CD14-positive monocyte (primary cell): ENCODE data around the gene XYLB. TPM values are rescaled to one million over a fixed set of nuclear protein-coding genes. Genes with fewer than 3 reads are reported as not detected.

Source experiments
- DNase-seq, 3 donors: peaks; one replicate each; pipeline ENCODE4 v3.0.0-alpha.2; 2011 to 2022
- H2AFZ ChIP-seq: 2 replicates; pipeline ENCODE4 v1.6.0; 2012; ENCODE audit warnings: mild to moderate bottlenecking, low read depth, low read length, inconsistent platforms; ENCODE audit not compliant: insufficient read depth, poor library complexity, severe bottlenecking
- H3K27ac ChIP-seq, 2 donors: 1 replicate in 1 of 2; 2 replicates in 1 of 2; pipeline ENCODE4 v1.5.1; 2012 to 2013; ENCODE audit warnings: low read length in 2 of 2, control low read depth in 1 of 2, inconsistent platforms in 1 of 2, low read depth in 1 of 2, mild to moderate bottlenecking in 1 of 2
- H3K27me3 ChIP-seq, 2 donors: one replicate each; pipeline versions ENCODE4 v1.6.0 to v1.6.1; 2011 to 2013; ENCODE audit warnings: low read length in 2 of 2; ENCODE audit not compliant: control insufficient read depth in 2 of 2, insufficient read depth in 2 of 2
- H3K36me3 ChIP-seq, 2 donors: replicated peaks in 1 of 2; 1 replicate in 1 of 2; 2 replicates in 1 of 2; pipeline versions ENCODE4 v1.5.1 to v1.6.1; 2012 to 2013; ENCODE audit warnings: low read length in 2 of 2, control low read depth in 1 of 2, inconsistent platforms in 1 of 2, mild to moderate bottlenecking in 1 of 2; ENCODE audit not compliant: insufficient read depth in 2 of 2, control insufficient read depth in 1 of 2
- H3K4me1 ChIP-seq, 2 donors: 1 replicate in 1 of 2; 2 replicates in 1 of 2; pipeline versions ENCODE4 v1.5.1 to v1.6.1; 2012 to 2013; ENCODE audit warnings: low read length in 2 of 2, control low read depth in 1 of 2, inconsistent platforms in 1 of 2, mild to moderate bottlenecking in 1 of 2, moderate library complexity in 1 of 2; ENCODE audit not compliant: insufficient read depth in 2 of 2, control insufficient read depth in 1 of 2
- H3K4me2 ChIP-seq: replicated peaks from 2 replicates; pipeline ENCODE3; 2012; ENCODE audit warnings: low read length, moderate library complexity, mild to moderate bottlenecking; ENCODE audit not compliant: poor library complexity, severe bottlenecking; ENCODE audit errors: extremely low read depth
- H3K4me3 ChIP-seq, 3 experiments: fragments of 200-600 bp in 1 of 3; sonication (generic) in 1 of 3; replicated peaks in 1 of 3; 1 replicate in 2 of 3; 2 replicates in 1 of 3; pipeline ENCODE4 v1.5.1; 2011 to 2013; ENCODE audit warnings: low read length in 3 of 3, mild to moderate bottlenecking in 3 of 3, control low read depth in 2 of 3, low read depth in 2 of 3, inconsistent platforms in 1 of 3, moderate library complexity in 1 of 3
- H3K79me2 ChIP-seq: 2 replicates; pipeline ENCODE4 v1.6.0; 2012; ENCODE audit warnings: mild to moderate bottlenecking, control low read depth, inconsistent platforms, low read length, moderate library complexity; ENCODE audit not compliant: insufficient read depth
- H3K9ac ChIP-seq: 2 replicates; pipeline ENCODE4 v1.6.0; 2017; ENCODE audit warnings: low read length, mild to moderate bottlenecking; ENCODE audit not compliant: insufficient read depth, poor library complexity, severe bottlenecking
- H3K9me3 ChIP-seq, 2 donors: replicated peaks in 1 of 2; 1 replicate in 1 of 2; 2 replicates in 1 of 2; pipeline versions ENCODE4 v1.5.1 to v1.6.1; 2012 to 2013; ENCODE audit warnings: low read length in 2 of 2, control low read depth in 1 of 2; ENCODE audit not compliant: control insufficient read depth in 1 of 2, insufficient read depth in 1 of 2
- H4K20me1 ChIP-seq: 2 replicates; pipeline ENCODE4 v1.6.0; 2012; ENCODE audit warnings: mild to moderate bottlenecking, low read length, control low read depth, moderate library complexity; ENCODE audit not compliant: insufficient read depth
- H3K27ac Mint-ChIP-seq, 7 donors: one replicate each; pipeline ENCODE4 v1.8.0; 2020; ENCODE audit warnings: mild to moderate bottlenecking in 7 of 7, mixed read lengths in 7 of 7, moderate library complexity in 6 of 7, inconsistent platforms in 2 of 7
- H3K27me3 Mint-ChIP-seq, 3 donors: one replicate each; pipeline ENCODE4 v1.8.0; 2021 to 2022; ENCODE audit warnings: low read depth in 3 of 3, mild to moderate bottlenecking in 3 of 3, mixed read lengths in 3 of 3, moderate library complexity in 3 of 3, inconsistent platforms in 1 of 3
- H3K36me3 Mint-ChIP-seq, 2 donors: one replicate each; pipeline ENCODE4 v1.8.0; 2020; ENCODE audit warnings: mixed read lengths in 2 of 2, inconsistent platforms in 1 of 2, mild to moderate bottlenecking in 1 of 2
- H3K4me1 Mint-ChIP-seq: one replicate; pipeline ENCODE4 v1.8.0; 2020; ENCODE audit warnings: mild to moderate bottlenecking, mixed read lengths
- H3K4me3 Mint-ChIP-seq, 2 donors: one replicate each; pipeline ENCODE4 v1.8.0; 2020; ENCODE audit warnings: mild to moderate bottlenecking in 2 of 2, mixed read lengths in 2 of 2, moderate library complexity in 1 of 2
- H3K9me3 Mint-ChIP-seq, 7 donors: one replicate each; pipeline ENCODE4 v1.8.0; 2020 to 2022; ENCODE audit warnings: mixed read lengths in 7 of 7, mild to moderate bottlenecking in 6 of 7, moderate library complexity in 6 of 7, inconsistent platforms in 2 of 7
- WGBS: methylation state at CpG from one replicate; pipeline ENCODE4 v1.1.5; 2013; ENCODE audit warnings: missing lambda C conversion rate; ENCODE audit not compliant: insufficient coverage; 5-methylcytosine and 5-hydroxymethylcytosine counted together
- intact Hi-C, 2 donors: fragments of 100-400 bp; cut with micrococcal nuclease; formaldehyde crosslinking; loops; one replicate each; pipeline versions ENCODE4 v1.15.0 to v1.15.1; 2023
- polyA plus RNA-seq, 3 donors: library from polyadenylated mRNA; depleted of rRNA in 1 of 3; unstranded in 2 of 3; stranded (reverse) in 1 of 3; fragments of 300-500 nt in 2 of 3; fragments of >200 nt in 1 of 3; fragmentation: Illumina TruSeq in 2 of 3; gene quantifications; 1 replicate in 2 of 3; 2 replicates in 1 of 3; pipeline ENCODE4 v1.2.3, GENCODE V29; 2012 to 2021
- TF ChIP-seq, protein P1 (sequence below): fragments of 200-600 bp; IDR thresholded peaks from one replicate; pipeline ENCODE4 v1.8.0; 2022; ENCODE audit warnings: antibody characterized with exemption, mild to moderate bottlenecking

The XYLB gene
- polyA plus RNA-seq, 3 donors: 0.60 to 1.00 (median 0.74) TPM

DNA sequence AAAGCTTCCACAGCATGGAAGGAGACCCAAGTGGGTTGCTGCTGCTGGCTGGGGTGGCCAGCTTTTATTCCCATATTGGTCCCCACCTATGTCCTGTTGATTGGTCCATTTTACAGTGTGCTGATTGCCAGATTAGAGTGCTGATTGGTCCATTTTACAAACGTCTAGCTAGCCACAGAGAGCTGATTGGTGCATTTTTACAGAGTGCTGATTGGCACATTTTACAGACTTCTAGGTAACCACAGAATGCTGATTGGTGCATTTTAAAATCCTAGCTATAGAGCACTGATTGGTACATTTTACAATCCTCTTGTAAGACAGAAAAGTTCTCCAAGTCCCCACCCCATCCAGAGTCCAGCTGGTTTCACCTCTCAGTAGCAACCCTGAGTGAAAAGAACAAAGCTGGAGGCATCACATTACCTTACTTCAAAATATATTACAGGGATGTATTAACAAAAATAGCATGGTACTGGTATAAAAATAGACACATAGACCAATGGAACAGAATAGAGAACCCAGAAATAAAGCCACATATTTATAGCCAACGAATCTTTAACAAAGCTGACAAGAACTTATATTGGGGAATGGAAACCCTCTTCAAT is 99.6 kb downstream of the XYLB start:
- H4K20me1 ChIP-seq: no peaks in the 10 kb centered on the region
- H3K36me3 ChIP-seq: no peaks in the 10 kb centered on the region
- Mint-ChIP-seq H3K4me1 (no peaks in the 10 kb centered on the region), H3K27me3 (peaks cover 10 to 22% (median 13%) of the 10 kb centered on the region in 3 donors), H3K9me3 (peaks cover 7 to 28% (median 15%) of the 10 kb centered on the region in 7 donors), H3K4me3 (no peak overlapping the region), H3K27ac (no peak overlapping the region), H3K36me3 (no peaks in the 10 kb centered on the region)
- intact Hi-C loops: no loop called here
- no peak overlapping the region for H3K27ac ChIP-seq
- no peaks in the 10 kb centered on the region for H3K79me2 ChIP-seq
- 83% methylated on average over 1 of the region's 2 CpGs for WGBS
- H3K4me3 ChIP-seq: no peak overlapping the region
- peaks cover 2 to 5% of the 10 kb centered on the region in 2 donors for H3K27me3 ChIP-seq
- peaks cover 5 to 7% of the 10 kb centered on the region in 2 donors for H3K9me3 ChIP-seq
- no peaks in the 10 kb centered on the region for H3K4me1 ChIP-seq
- H2AFZ ChIP-seq: no peak overlapping the region
- H3K9ac ChIP-seq: no peak overlapping the region
- DNase-seq: no peak
- H3K4me2 ChIP-seq: no peak overlapping the region
- TF ChIP-seq, protein P1, sequence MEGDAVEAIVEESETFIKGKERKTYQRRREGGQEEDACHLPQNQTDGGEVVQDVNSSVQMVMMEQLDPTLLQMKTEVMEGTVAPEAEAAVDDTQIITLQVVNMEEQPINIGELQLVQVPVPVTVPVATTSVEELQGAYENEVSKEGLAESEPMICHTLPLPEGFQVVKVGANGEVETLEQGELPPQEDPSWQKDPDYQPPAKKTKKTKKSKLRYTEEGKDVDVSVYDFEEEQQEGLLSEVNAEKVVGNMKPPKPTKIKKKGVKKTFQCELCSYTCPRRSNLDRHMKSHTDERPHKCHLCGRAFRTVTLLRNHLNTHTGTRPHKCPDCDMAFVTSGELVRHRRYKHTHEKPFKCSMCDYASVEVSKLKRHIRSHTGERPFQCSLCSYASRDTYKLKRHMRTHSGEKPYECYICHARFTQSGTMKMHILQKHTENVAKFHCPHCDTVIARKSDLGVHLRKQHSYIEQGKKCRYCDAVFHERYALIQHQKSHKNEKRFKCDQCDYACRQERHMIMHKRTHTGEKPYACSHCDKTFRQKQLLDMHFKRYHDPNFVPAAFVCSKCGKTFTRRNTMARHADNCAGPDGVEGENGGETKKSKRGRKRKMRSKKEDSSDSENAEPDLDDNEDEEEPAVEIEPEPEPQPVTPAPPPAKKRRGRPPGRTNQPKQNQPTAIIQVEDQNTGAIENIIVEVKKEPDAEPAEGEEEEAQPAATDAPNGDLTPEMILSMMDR: no peak

DNA sequence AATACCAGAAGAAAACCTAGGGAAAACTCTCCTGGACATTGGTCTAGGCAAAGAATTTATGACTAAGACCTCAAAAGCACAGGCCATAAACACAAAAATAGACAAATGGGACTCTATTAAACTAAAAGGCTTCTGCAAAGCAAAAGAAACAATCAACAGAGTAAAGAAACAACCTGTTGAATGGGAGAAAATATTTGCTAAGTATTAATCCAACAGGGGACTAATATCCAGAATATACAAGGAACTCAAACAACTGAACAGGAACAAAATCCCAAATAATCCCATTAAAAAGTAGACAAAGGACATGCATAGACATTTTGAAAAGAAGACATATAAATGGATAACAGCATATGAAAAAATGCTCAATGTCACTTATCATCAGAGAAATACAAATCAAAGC is 100.2 kb downstream of the XYLB start:
- H3K4me1 ChIP-seq: no peaks in the 10 kb centered on the region
- H3K9me3 ChIP-seq: peaks cover 7 to 8% of the 10 kb centered on the region in 2 donors
- H4K20me1 ChIP-seq: no peaks in the 10 kb centered on the region
- no peak overlapping the region for H3K9ac ChIP-seq
- H3K79me2 ChIP-seq: no peaks in the 10 kb centered on the region
- Mint-ChIP-seq H3K27ac (no peak overlapping the region), H3K4me1 (no peaks in the 10 kb centered on the region), H3K9me3 (peaks cover 7 to 34% (median 19%) of the 10 kb centered on the region in 7 donors), H3K27me3 (peaks cover 13 to 25% (median 15%) of the 10 kb centered on the region in 3 donors), H3K4me3 (no peak overlapping the region), H3K36me3 (no peaks in the 10 kb centered on the region)
- no peak overlapping the region for H3K27ac ChIP-seq
- H2AFZ ChIP-seq: no peak overlapping the region
- H3K4me3 ChIP-seq: no peak overlapping the region
- TF ChIP-seq, protein P1: no peak
- DNase-seq: no peak
- intact Hi-C loops: no loop called here
- H3K4me2 ChIP-seq: no peak overlapping the region
- no peaks in the 10 kb centered on the region for H3K36me3 ChIP-seq
- peaks cover 2 to 9% of the 10 kb centered on the region in 2 donors for H3K27me3 ChIP-seq
